MM.1S (cell line): ENCODE results near the gene MYO1B.

Source experiments
- EZH2phosphoT487 ChIP-seq: fragments of 300-600 bp; sonication (generic); IDR thresholded peaks from 2 replicates; pipeline ENCODE4 v1.6.1; 2018; ENCODE audit warnings: antibody characterized with exemption, low read length
- TF ChIP-seq, protein P1 (sequence below): fragments of 300-600 bp; sonication (generic); IDR thresholded peaks from 2 replicates; pipeline ENCODE4 v1.5.1; 2016; ENCODE audit warnings: antibody characterized with exemption, low read length, mixed read lengths

DNA sequence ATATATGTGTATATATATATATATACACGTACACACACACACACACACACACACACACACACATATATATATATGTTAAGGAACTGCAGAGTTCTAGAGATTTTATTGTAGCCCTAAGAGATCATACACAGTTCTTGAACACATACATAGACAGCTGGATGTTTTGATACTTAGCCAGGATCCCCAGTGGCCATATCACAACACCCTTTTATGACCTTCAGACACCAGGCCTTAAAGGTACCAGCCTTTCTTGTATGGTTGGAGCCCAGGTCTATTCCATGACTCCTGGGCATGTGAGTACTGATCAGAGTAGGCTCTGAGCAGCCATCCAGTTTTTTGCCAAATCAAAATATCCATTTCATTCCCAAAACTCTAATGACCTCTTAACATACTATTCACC lies 138.3 kb downstream of the MYO1B start:
- TF ChIP-seq, protein P1, sequence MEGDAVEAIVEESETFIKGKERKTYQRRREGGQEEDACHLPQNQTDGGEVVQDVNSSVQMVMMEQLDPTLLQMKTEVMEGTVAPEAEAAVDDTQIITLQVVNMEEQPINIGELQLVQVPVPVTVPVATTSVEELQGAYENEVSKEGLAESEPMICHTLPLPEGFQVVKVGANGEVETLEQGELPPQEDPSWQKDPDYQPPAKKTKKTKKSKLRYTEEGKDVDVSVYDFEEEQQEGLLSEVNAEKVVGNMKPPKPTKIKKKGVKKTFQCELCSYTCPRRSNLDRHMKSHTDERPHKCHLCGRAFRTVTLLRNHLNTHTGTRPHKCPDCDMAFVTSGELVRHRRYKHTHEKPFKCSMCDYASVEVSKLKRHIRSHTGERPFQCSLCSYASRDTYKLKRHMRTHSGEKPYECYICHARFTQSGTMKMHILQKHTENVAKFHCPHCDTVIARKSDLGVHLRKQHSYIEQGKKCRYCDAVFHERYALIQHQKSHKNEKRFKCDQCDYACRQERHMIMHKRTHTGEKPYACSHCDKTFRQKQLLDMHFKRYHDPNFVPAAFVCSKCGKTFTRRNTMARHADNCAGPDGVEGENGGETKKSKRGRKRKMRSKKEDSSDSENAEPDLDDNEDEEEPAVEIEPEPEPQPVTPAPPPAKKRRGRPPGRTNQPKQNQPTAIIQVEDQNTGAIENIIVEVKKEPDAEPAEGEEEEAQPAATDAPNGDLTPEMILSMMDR: no peak
- TF ChIP-seq EZH2phosphoT487: no peak
